Right lung (tissue), 5 donors: ENCODE measurements around the gene MPV17L. TPM values are rescaled to one million over a fixed set of nuclear protein-coding genes. Genes with fewer than 3 reads are reported as not detected.
A peak's percentile ranks its signal among the peaks of the same experiment; 100 is the strongest.
"Not testable (repeated sequence)": the region's sequence is repeated elsewhere in the genome, so short reads cannot be mapped to it uniquely, and the experiment has no call there.

ENCODE experiments used
- DNase-seq, 2 donors: peaks; one replicate each; pipeline ENCODE4 v3.0.0-alpha.2; 2013
- polyA plus RNA-seq, 5 donors: library from polyadenylated mRNA; unstranded; fragments of 120-200 nt; gene quantifications; one replicate each; pipeline versions ENCODE4 v1.2.1 to v1.2.3, GENCODE V29; 2013; ENCODE audit warnings: inconsistent platforms in 1 of 5, low replicate concordance in 1 of 5; ENCODE audit not compliant: insufficient read length in 5 of 5, insufficient read depth in 1 of 5

The MPV17L gene
- polyA plus RNA-seq, 5 donors: 4.1 to 6.9 (median 5.3) TPM

DNA sequence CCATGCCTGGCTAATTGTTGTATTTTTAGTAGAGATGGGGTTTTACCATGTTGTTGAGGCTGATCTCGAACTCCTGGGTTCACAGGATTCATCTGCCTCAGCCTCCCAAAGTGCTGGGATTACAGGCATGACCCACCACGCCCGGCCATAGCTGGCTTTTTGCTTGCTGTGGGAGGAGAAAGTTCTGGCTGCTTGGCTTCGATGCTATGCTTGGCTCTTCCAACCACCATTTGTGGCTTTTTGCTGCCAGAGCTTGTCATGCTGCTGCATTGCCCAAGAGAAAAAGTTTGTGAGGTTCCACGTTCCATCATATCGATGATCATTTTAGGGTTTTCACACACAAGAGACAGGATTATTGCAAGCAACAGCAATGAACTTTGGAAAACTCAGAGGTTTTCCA, 55.1 kb downstream of the MPV17L start:
- DNase-seq: no peak

DNA sequence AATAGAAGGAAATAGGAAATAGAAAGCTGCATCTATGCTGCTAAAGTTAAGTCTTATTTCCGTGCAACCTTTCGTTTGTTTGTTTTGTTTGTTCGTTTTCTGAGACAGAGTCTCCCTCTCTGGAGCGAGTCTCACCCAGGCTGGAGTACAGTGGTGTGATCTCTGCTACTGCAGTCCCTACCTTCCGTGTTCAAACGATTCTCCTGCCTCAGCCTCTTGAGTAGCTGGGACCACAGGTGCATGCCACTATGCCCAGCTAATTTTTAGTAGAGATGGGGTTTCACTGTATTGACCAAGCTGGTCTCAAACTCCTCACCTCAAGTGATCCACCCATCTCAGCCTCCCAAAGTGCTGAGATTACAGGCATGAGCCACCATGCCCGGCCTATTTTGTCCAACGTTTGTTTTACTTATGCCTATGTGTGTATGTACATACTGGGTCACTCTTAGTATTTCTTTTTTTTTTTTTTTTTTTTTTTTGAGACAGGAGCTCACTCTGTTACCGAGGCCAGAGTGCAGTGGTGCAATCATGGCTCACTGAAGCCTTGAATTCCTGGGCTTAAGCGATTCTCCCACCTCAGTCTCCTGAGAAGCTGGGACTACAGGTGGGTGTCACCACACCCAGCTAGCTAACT, 55.7 kb downstream of the MPV17L start:
- DNase-seq: no peak

DNA sequence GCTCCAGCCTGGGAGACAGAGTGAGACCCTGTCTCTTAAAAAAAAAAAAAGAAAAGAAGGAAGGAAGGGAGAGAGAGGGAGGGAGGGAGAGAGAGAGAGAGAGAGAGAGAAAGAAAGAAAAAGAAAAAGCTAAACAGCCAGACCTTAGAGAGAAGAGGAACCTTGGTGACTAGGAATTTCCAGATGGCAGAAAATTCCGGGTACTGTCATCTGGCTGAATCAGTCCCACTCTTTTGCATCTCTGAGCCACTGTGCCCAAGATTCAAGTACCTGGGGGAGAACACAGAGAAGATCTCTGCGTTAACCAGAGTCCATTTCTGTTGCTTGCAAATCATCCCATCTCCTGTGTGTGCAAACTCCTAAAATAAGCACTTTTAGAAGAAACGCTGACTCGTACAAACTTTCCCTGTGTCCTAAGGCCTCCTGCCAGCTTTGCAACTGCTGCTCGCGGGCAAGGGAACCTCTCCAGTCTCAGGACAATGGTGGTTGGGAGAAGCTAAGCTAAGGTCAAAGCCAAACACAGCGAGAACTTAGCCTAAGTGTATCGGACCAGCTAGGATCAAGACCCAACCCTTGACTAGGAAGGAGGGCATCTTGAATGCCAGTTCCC, 56.8 kb downstream of the MPV17L start:
- DNase-seq: peak in 1 of 2 donors; percentile 20

DNA sequence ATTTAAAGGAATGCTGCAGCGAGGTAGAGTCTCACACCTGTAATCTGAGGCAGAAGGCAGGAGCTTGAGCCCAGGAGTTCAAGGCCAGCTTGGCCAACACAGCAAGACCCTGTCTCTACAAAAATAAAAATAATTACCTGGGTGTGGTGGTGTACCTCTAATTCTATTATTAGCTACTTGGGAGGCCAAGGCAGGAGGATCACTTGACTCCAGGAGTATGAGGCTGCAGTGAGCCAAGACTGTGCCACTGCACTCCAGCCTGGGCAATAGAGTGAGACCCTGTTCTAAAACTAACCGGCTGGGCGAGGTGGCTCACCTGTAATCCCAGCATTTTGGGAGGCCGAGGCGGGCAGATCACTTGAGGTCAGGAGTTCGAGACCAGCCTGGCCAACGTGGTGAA, 57.7 kb downstream of the MPV17L start:
- not testable (repeated sequence) for DNase-seq

DNA sequence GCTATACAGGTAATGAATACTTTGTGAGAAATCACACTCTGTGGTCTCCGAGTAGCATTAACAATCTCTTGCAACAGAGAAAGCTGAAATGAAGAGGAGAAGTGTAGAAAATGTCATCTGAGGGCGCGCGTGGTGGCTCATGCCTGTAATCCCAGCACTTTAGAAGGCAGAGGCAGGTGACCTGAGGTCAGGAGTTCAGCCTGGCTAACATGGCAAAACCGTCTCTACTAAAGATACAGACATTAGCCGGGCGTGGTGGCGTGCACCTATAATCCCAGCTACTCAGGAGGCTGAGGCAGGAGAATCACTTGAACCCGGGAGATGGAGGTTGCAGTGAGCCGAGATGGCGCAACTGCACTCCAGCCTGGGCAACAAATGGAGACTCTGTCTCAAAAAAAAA, 59.4 kb downstream of the MPV17L start:
- not testable (repeated sequence) for DNase-seq

DNA sequence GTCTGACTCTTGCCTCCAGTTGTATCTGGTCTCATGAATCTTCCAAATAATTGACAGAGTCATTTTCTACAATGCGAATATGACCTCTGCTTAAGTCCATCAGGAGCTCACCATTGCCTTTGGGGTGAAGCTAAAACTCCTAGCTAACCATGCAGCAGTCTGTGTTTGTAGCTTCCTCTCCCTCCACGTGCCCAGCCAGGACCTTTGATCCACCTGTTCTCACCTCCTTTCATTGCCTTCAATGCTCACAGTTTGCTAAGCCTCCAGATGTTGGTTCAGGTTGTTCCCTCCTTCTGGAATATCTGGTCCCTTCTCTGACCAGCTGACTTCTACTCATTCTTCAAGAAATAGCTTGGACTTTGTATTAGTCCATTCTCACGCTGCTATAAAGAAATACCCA, 61.8 kb downstream of the MPV17L start:
- DNase-seq: no peak

DNA sequence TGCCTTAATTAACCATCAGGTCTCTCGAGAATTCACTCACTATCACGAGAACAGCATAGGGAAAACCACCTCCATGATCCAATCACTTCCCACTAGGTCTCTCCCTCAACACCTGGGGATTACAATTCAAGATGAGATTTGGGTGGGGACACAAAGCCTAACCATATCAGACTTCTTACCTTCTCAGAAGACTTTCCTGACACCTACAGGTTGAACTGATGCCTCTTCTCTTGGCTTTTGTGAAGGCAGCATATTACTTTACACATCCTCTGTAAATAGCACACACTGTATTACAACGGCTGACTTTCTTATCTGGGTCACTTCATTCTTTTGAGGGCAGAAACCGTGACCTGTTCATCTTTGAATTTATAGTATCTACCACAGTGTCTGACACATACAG, 62.4 kb downstream of the MPV17L start:
- no peak for DNase-seq

DNA sequence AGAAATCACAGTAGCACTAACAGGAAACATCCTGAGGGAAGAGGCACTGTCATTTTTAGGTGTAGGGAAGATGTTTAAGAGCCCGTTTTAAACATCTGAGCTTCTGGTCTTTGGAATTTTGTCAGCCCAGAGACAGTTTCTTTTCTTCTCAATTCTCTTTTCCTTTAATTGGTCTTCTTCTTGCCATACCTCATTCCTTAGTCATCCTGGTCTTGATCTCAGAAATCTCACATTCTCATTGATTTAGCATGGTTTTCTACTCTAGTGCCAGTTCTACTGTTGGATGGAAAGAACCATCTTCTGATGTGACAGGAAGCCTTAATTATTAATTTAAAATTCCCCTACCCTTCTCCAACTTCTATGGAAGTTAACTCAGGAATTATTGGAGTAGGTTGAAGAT, 64.2 kb downstream of the MPV17L start:
- no peak for DNase-seq

DNA sequence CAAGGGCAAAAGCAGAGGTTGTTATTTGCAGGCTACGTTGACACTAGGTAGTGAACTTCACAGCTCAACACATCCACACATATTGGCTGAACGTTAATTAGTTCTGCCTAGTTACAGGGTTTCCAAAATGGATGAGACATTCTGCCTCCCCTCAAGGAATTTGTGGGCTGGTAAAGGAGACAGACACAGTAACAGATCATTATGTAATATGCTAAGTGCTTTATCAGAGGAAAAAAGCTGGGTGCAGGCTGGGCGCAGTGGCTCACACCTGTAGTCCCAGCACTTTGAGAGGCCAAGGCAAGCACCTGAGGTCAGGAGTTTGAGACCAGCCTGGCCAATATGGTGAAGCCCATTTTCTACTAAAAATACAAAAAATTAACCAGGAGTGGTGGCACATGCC, 65.0 kb downstream of the MPV17L start:
- no peak for DNase-seq

DNA sequence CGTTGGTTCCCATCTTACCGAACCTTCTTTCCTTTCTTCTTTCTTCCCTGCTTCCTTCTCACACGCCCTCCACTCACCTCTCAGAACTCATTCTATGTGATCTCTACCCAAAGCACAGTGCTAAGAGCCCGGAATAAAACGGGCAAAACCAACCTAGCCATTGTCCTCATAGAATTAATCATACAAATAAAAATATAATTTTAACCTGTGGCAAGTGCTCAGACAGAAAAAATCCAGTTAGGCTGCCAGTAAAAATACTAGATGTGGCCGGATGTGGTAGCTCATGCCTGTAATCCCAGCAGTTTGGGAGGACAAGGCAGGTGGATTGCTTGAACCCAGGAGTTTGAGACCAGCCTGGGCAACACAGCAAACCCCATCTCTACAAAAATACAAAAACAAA, 65.8 kb downstream of the MPV17L start:
- DNase-seq: no peak

Other genes with a start within 250 kb of the MPV17L start
- 10 to 100 TPM; 32.3 to 51.6 (median 43.3) TPM for gene NPIPA5, start 17.5 kb upstream of the MPV17L start, polyA plus RNA-seq
- 10 to 100 TPM; 35.0 to 42.2 (median 40.0) TPM for gene BMERB1, start 38.8 kb downstream of the MPV17L start, polyA plus RNA-seq
- gene MARF1, start 247.4 kb downstream of the MPV17L start, polyA plus RNA-seq: 10 to 100 TPM; 48.3 to 81.0 (median 66.3) TPM